ENCODE measurements around the gene IPCEF1.

The IPCEF1 gene

DNA sequence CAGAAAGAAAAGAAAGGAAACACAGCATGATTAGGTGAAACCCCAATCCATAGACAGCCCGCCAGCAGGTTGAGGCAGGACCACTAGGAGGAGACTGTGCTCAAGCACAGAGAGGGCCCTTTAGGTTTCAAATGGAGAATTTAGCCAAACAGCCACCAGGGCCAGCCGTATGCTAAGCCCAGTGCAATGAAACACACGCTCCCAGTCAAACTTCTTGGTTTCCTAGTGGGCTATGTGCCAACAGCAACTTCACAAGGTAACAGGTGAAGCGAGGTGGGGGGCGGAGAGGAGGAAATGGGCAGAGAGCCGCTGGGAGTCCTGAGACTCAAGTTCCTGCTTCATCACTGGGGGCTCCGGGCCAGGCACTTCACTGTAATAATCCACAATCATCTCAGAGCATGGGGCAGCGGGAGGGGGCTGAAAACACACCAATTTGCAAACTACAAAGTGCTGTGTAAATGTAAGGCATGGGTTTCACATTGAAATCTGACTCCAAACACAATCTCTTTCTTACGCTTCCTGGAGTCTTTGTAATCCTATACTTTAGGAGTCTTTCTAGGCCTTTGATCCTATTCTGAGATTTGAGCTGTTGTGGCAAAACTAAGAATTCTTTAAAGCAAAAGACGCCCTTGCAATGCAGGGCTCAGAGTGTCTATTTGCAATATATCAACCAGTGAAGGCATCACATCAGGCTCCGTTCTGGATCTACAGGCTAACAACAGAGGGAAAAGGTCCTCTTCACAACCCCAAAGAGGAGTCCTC lies 200.3 kb downstream of the IPCEF1 start:
- no peak for DNase-seq

DNA sequence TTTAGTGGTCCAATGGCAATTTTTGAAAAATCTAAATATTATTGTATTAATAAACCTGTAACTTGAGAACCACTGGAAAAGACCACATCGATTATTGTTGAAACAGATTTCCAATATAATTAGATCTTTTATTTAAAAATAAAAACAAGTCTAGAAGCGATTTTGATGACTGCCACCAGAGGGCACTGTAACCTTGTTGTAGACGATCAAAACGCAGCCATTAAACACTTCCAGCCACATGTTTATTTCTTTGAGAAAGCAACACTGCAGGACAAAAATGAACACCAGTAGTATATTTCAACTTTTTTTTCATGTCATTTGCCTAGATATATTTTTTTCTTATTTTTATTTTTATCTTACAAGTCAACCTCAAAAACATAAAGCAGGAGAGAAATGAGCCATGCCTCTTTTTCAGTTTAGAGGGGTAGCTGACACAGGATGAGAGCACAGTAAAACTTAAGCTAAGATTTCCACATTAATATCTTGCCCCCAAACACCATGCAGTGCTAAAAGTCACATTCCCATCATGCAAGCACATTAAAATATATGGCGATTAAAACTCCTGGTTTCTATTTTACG lies 202.1 kb downstream of the IPCEF1 start:
- peak; percentile 75 for DNase-seq

GRCh38 chr6:154143753-154144152 lies 212.8 kb downstream of the IPCEF1 start:
- no peak for DNase-seq

- DNase-seq = no peak
These were observed 215.9 kb downstream of the IPCEF1 start for GRCh38 chr6:154140743-154141142.

DNA sequence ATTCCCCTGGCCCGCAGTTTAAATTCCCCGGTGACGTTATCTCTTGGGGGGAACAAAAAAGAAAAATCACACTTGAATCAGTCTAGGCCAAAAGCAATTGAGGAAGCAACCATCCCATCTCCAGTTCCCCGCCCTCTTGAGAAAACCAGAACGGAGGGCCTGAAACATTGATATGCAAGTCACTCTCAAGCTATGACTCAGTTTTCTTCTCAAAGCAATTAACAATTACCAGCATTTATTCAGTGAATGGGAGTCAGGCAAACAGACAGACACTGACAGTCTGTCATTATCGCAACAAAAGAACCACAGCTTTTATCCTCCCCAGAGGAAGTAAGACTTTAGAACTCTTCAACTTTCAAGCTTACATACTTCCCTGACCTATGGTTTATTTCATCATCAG lies 216.7 kb downstream of the IPCEF1 start:
- DNase-seq = no peak

DNA sequence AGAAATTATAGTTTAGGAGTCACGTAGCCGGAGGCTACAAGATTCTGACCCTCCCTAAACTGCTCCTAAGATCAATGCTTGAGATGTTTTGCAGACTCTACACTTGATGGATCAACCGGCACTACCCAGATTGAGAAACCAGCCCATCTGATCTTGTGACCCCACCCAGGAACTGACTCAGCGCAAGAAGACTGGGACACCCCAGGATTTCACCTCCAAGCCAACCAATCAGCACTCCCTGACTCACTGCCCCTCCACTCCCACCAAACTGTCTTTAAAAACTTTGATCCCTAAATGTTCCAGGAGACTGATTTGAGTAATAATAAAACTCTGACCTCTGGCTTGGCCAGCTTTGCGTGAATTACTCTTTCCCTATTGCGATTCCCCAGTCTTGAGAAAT lies 217.8 kb downstream of the IPCEF1 start:
- no peak for DNase-seq

- DNase-seq = no peak
These were observed 222.0 kb downstream of the IPCEF1 start for GRCh38 chr6:154134471-154135147.

DNA sequence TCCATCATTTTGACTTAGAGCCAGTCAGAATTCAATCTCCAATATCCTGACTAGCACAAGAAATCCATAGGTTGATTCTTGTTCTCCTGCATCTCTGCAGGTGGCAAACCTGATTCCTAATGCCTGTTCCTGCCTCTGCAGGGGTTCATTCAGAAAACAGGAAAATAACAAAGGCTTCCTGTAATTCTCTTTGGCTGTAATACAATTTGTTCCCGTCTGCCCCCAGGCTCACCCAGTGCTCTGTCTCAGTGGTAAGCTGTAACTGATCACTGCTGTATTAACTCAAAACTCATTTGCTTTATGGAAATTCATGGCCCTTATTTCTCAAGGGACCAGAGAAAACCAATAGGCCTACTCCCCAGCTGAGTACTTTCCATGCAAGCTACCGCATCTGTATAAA lies 228.9 kb downstream of the IPCEF1 start:
- peak; percentile 59 for DNase-seq

DNA sequence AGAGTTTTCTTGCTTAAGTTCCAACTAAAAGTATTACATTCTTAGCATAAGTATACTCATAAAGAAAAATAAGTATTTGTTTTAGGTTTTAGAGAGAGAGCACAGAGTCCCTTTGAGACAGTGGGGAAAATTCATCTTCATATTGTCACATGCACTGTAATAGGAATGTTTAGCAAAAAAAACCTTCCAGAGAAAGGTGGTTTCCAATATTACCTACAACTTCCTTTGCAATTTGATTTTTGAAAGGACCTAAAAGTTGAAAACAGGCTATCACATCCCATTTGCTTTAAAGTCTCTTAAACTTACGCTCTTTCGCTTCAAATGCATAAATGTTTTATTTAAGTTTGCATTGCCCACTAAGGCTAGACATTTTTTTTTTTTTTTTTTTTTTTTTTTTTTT lies 231.2 kb downstream of the IPCEF1 start:
- no peak for DNase-seq

DNA sequence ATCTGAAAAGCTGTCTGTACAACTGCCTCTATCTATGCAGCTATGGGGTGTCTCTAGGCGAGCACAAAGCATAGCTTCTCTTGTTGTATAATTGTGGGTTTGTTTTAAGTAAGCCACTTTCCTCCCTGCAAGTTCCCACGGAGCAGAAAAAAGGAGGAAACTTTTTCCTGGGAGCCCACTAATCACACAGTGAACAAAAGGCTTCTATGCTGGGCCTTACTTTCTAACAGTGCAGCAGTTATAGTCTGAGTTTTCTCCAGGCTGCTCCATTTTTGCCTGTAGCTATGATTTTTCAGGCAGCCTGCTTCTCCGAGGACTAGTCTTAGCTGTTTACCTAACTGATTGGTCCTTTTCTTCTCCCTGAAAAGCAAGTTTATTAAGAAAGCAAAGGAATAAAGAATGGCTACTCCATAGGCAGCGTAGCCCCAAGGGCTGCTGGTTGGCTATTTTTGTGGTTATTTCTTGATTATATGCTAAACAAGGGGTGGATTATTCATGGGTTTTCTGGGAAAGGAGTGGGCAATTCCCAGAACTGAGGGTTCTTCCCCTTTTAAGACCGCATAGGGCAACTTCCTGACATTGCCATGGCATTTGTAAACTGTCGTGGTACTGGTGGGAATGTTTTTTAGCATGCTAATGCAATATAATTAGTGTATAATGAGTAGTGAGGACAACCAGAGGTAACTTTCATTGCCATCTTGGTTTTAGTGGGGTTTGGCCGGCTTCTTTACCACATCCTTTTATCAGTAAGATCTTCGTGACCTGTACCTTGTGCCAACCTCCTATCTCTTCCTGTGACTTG lies 233.2 kb downstream of the IPCEF1 start:
- no peak for DNase-seq

- DNase-seq = no peak
These were observed 234.2 kb downstream of the IPCEF1 start for GRCh38 chr6:154122195-154122925.

DNA sequence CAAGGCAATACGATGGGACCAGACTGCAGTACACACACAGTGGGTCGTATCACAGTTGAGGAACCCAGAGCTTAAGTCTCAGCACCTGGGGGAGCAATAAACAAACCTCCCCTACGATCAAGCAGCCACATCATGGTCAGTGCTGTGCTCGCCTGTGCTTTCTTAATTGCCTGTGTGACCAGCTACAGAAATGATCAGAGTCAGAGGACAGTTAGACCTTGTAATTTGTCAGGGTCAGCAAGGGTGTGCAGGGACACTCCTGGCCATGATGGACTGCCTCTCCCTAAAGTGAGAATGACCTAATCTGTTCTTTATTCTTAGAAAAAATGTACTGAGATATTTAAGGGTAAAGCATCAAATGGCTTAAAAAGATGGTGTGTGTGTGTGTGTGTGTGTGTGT lies 239.1 kb downstream of the IPCEF1 start:
- no peak for DNase-seq

DNA sequence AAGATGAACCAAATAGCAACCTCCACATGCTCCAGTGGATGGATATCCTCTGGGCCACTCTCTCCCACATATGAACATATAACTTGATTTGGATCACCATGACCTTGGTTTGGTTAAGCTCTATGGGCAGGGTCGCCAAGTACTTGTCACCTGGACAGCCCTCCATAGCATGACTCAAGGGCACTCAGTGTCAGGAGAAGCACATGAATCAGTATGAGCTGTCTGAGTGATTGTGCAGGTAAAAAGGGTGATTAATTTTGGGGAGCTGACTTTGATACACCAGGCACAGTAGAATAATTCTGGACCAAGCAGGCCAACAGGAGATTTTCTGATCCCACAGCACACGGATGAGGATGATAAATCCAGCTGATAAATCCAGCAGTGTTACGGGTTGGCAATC lies 243.2 kb downstream of the IPCEF1 start:
- DNase-seq = no peak

- DNase-seq = no peak
These were observed 244.3 kb downstream of the IPCEF1 start for GRCh38 chr6:154112181-154112809.

DNA sequence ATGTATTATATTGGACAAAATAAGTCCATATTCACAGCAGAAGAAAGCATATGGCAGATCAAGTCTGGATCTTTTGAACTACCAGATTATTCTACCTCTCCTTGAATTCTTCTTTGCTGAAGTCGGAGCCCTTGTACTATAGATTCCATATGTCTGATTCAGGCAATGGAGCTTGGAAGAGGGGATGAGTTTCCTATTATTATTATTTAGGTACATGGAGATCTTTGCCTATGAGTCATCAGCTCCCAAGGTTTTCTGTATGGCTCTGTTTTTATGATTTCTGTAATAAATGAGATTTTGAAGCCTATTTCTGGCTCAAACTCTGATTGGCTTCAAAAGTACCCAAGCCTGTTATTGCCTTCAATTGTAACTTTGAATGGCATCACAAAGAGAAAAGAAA lies 245.6 kb downstream of the IPCEF1 start:
- DNase-seq = no peak

DNA sequence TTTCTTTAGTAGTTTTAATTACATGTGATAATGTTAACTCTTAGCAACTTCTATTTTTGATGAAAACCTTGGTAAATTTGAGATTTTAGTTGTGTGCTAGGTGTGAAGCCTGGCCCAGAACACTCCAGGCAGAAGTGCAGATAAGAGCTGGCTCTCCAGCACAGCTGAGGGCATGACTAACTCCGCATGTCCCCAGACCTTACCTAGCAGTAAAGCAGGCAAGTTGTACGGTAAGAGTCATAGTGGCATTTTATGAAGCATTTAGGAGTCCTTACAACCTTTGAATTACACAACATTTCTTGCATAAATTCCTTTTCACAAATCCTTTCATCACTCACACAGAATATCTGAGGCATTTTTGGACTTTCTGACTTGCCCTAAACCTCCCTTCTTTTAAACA lies 250.4 kb downstream of the IPCEF1 start:
- DNase-seq = no peak
